Liver (tissue), 9 donors: ENCODE data around the gene PIANP. TPM values are rescaled to one million over a fixed set of nuclear protein-coding genes. Genes with fewer than 3 reads are reported as not detected.

Experiments
- DNase-seq: peaks from one replicate; pipeline ENCODE4 v3.0.0-alpha.2; 2017; ENCODE audit warnings: low spot score
- H3K27ac ChIP-seq, 2 donors: one replicate each; pipeline ENCODE4 v1.7.0; 2013; ENCODE audit warnings: inconsistent platforms in 2 of 2, low read length in 2 of 2, control low read depth in 1 of 2, low read depth in 1 of 2, mild to moderate bottlenecking in 1 of 2
- H3K27me3 ChIP-seq, 4 donors: one replicate each; pipeline versions ENCODE4 v1.6.1 to v1.7.0; 2013; ENCODE audit warnings: low read length in 3 of 4, inconsistent platforms in 1 of 4, mild to moderate bottlenecking in 1 of 4, moderate library complexity in 1 of 4; ENCODE audit not compliant: control insufficient read depth in 4 of 4, insufficient read depth in 4 of 4
- H3K36me3 ChIP-seq, 4 donors: one replicate each; pipeline versions ENCODE4 v1.6.1 to v1.7.0; 2013; ENCODE audit warnings: low read length in 3 of 4, mild to moderate bottlenecking in 3 of 4, low read depth in 1 of 4, moderate library complexity in 1 of 4; ENCODE audit not compliant: control insufficient read depth in 4 of 4, insufficient read depth in 3 of 4
- H3K4me1 ChIP-seq, 4 donors: one replicate each; pipeline versions ENCODE4 v1.6.1 to v1.7.0; 2013; ENCODE audit warnings: low read length in 3 of 4, mild to moderate bottlenecking in 3 of 4, moderate library complexity in 1 of 4; ENCODE audit not compliant: control insufficient read depth in 4 of 4, insufficient read depth in 4 of 4
- H3K4me3 ChIP-seq, 3 donors: one replicate each; pipeline versions ENCODE4 v1.6.1 to v1.7.0; 2013; ENCODE audit warnings: low read length in 3 of 3, control low read depth in 1 of 3, low read depth in 1 of 3, mild to moderate bottlenecking in 1 of 3
- H3K9ac ChIP-seq, 2 donors: one replicate each; pipeline ENCODE4 v1.7.0; 2013; ENCODE audit warnings: low read length in 2 of 2, mild to moderate bottlenecking in 2 of 2, moderate library complexity in 2 of 2, control low read depth in 1 of 2, low read depth in 1 of 2
- H3K9me3 ChIP-seq, 4 donors: one replicate each; pipeline versions ENCODE4 v1.6.1 to v1.7.0; 2013; ENCODE audit warnings: low read length in 3 of 4; ENCODE audit not compliant: control insufficient read depth in 4 of 4
- CTCF ChIP-seq: fragments of 150-350 bp; IDR thresholded peaks from 2 replicates; pipeline ENCODE4 v1.5.1; 2017; ENCODE audit warnings: improper control_type of control experiment, low read depth, low read length; ENCODE audit not compliant: missing input control
- EGR1 ChIP-seq, 2 donors: IDR thresholded peaks; 2 replicates each; pipeline ENCODE4 v1.6.1; 2016 to 2018; ENCODE audit warnings: antibody characterized with exemption in 2 of 2, low read depth in 2 of 2
- FOXA1 ChIP-seq: IDR thresholded peaks from 2 replicates; pipeline ENCODE4 v1.6.1; 2016; ENCODE audit warnings: antibody characterized with exemption
- GABPA ChIP-seq, 2 donors: IDR thresholded peaks in 1 of 2; conservative IDR thresholded peaks in 1 of 2; 2 replicates each; pipeline ENCODE4 v1.6.1; 2016; ENCODE audit warnings: antibody characterized with exemption in 2 of 2, mild to moderate bottlenecking in 1 of 2, moderate library complexity in 1 of 2
- HNF4A ChIP-seq, 2 donors: conservative IDR thresholded peaks; 2 replicates each; pipeline ENCODE4 v1.6.1; 2016; ENCODE audit warnings: antibody characterized with exemption in 2 of 2, mild to moderate bottlenecking in 2 of 2
- HNF4G ChIP-seq: IDR thresholded peaks from 2 replicates; pipeline ENCODE4 v1.6.1; 2016; ENCODE audit warnings: antibody characterized with exemption
- JUND ChIP-seq, 2 donors: IDR thresholded peaks; 2 replicates each; pipeline ENCODE4 v1.6.1; 2016; ENCODE audit warnings: antibody characterized with exemption in 2 of 2
- MAX ChIP-seq: IDR thresholded peaks from 2 replicates; pipeline ENCODE4 v1.6.1; 2016; ENCODE audit warnings: antibody characterized with exemption
- RAD21 ChIP-seq, 2 donors: IDR thresholded peaks; 2 replicates each; pipeline ENCODE4 v1.6.1; 2016; ENCODE audit warnings: antibody characterized with exemption in 2 of 2, mild to moderate bottlenecking in 2 of 2
- RXRA ChIP-seq, 2 donors: IDR thresholded peaks; 2 replicates each; pipeline ENCODE4 v1.6.1; 2017 to 2018; ENCODE audit warnings: antibody characterized with exemption in 2 of 2, mild to moderate bottlenecking in 1 of 2
- SP1 ChIP-seq: IDR thresholded peaks from 2 replicates; pipeline ENCODE4 v1.6.1; 2018; ENCODE audit warnings: antibody characterized with exemption, mild to moderate bottlenecking
- TAF1 ChIP-seq: conservative IDR thresholded peaks from 2 replicates; pipeline ENCODE4 v1.6.1; 2016; ENCODE audit warnings: antibody characterized with exemption, mild to moderate bottlenecking
- WGBS: extraction: QIAGEN DNeasy Blood & Tissue Kit; methylation state at CpG from one replicate; pipeline ENCODE4 v1.1.7; 2013; 5-methylcytosine and 5-hydroxymethylcytosine counted together
- polyA plus RNA-seq, 2 donors: library from polyadenylated mRNA; stranded (reverse) in 1 of 2; unstranded in 1 of 2; fragments of 200-250 nt in 1 of 2; fragments of >200 nt in 1 of 2; fragmentation: Nextera tagmentation in 1 of 2; extraction: Ambion mirVana in 1 of 2; gene quantifications; one replicate each; pipeline versions ENCODE4 v1.2.1 to v1.2.3, GENCODE V29; 2013 to 2015
- total RNA-seq, 2 donors: library from RNA; depleted of rRNA; stranded (reverse); fragments of >200 nt; gene quantifications; one replicate each; pipeline ENCODE4 v1.2.3, GENCODE V29; 2014
- TF ChIP-seq, protein P1 (sequence below): IDR thresholded peaks from 2 replicates; pipeline ENCODE4 v1.6.1; 2016; ENCODE audit warnings: antibody characterized with exemption
- TF ChIP-seq, protein P2 (sequence below): IDR thresholded peaks from 2 replicates; pipeline ENCODE4 v1.6.1; 2016; ENCODE audit warnings: antibody characterized with exemption, mild to moderate bottlenecking
- TF ChIP-seq, protein P3 (sequence below): IDR thresholded peaks from 2 replicates; pipeline ENCODE4 v1.6.1; 2016; ENCODE audit warnings: antibody characterized with exemption
- donor health status: healthy.
- donor health status: healthy.
- donor health status: healthy.
- donor health status: healthy.
- donor health status: healthy.

PIANP gene
- total and polyA plus RNA-seq, 4 donors = 0.03 TPM; not detected in 3

DNA sequence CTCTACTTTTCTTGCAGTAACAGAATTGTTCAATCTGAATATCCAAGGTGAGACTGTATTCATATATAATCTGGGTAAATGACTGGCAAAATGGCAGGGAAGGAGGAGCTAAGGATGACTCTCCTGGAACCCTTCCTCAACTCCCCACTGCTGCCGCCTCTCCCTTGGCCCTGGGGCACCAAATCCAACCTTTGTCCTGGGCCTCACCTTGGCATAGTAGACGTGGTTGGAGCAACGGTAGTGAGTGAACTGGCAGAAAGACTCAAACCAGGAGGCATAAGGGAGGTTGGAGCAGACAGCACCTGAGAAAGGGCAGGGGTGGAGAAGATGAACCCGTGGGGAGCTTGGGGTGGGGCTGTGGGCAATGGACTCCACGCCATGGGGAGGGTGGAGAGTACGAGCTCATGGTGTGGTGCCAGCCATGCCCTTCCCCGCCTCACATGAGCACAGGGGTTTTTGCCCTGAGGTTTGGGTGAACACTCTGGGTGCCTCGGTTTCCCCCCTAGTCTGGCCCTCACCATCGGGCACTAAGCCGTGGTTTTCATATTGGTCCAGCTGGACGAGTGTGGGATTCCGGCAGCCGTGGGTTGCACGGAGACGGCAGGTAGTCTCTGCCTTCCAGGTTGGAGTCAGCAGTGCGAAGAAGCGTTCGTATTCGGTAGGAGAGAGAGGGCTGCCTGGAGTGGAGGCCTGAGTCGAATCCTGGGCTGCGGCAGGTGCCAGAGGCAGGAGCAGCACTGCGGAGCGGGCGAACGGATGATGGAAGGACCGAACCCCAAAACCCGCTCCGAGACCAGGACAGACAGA lies 54.1 kb downstream of the PIANP start:
- H3K4me1 ChIP-seq = peaks cover 0 to 4% (median 0%) of the 10 kb centered on the region in 4 donors
- H3K9ac ChIP-seq = peak overlapping the region; percentile 59 to 67
- no peak for DNase-seq
- peak overlapping the region in 1 of 2 donors; percentile 46 for H3K27ac ChIP-seq
- H3K4me3 ChIP-seq = peak overlapping the region; percentile 18 to 64 (median 45)
- peaks cover 6 to 22% (median 9%) of the 10 kb centered on the region in 4 donors for H3K9me3 ChIP-seq
- no peak for TF ChIP-seq HNF4G
- TF ChIP-seq HNF4A (conservative IDR thresholded peaks at IDR 0.05) = no peak
- TF ChIP-seq EGR1 (IDR thresholded peaks at IDR 0.05; ENCODE audit: low read depth in 2 of 2) = no peak
- TF ChIP-seq, protein P1, sequence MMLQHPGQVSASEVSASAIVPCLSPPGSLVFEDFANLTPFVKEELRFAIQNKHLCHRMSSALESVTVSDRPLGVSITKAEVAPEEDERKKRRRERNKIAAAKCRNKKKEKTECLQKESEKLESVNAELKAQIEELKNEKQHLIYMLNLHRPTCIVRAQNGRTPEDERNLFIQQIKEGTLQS = no peak
- no peak for TF ChIP-seq SP1
- TF ChIP-seq RXRA (IDR thresholded peaks at IDR 0.05) = no peak
- no peak for TF ChIP-seq JUND (IDR thresholded peaks at IDR 0.05)
- no peak for TF ChIP-seq MAX
- no peak for TF ChIP-seq GABPA (IDR thresholded peaks at IDR 0.05 in 1 of 2, conservative IDR thresholded peaks at IDR 0.05 in 1 of 2)
- TF ChIP-seq, protein P2, sequence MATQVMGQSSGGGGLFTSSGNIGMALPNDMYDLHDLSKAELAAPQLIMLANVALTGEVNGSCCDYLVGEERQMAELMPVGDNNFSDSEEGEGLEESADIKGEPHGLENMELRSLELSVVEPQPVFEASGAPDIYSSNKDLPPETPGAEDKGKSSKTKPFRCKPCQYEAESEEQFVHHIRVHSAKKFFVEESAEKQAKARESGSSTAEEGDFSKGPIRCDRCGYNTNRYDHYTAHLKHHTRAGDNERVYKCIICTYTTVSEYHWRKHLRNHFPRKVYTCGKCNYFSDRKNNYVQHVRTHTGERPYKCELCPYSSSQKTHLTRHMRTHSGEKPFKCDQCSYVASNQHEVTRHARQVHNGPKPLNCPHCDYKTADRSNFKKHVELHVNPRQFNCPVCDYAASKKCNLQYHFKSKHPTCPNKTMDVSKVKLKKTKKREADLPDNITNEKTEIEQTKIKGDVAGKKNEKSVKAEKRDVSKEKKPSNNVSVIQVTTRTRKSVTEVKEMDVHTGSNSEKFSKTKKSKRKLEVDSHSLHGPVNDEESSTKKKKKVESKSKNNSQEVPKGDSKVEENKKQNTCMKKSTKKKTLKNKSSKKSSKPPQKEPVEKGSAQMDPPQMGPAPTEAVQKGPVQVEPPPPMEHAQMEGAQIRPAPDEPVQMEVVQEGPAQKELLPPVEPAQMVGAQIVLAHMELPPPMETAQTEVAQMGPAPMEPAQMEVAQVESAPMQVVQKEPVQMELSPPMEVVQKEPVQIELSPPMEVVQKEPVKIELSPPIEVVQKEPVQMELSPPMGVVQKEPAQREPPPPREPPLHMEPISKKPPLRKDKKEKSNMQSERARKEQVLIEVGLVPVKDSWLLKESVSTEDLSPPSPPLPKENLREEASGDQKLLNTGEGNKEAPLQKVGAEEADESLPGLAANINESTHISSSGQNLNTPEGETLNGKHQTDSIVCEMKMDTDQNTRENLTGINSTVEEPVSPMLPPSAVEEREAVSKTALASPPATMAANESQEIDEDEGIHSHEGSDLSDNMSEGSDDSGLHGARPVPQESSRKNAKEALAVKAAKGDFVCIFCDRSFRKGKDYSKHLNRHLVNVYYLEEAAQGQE = no peak
- no peaks in the 10 kb centered on the region for H3K27me3 ChIP-seq
- H3K36me3 ChIP-seq = peaks cover 0 to 23% (median 10%) of the 10 kb centered on the region in 4 donors
- 68% methylated on average over 28 of the region's 28 CpGs for WGBS

- Histone ChIP-seq H3K9ac (no peak overlapping the region), H3K4me1 (peaks cover 0 to 4% (median 0%) of the 10 kb centered on the region in 4 donors), H3K4me3 (no peak overlapping the region), H3K9me3 (peaks cover 6 to 22% (median 9%) of the 10 kb centered on the region in 4 donors), H3K36me3 (peaks cover 0 to 9% (median 0%) of the 10 kb centered on the region in 4 donors), H3K27ac (no peak overlapping the region), H3K27me3 (no peaks in the 10 kb centered on the region)
- no peak for TF ChIP-seq HNF4G
- TF ChIP-seq FOXA1 = no peak
- no peak for TF ChIP-seq CTCF
- TF ChIP-seq HNF4A (conservative IDR thresholded peaks at IDR 0.05) = no peak
- no peak for TF ChIP-seq RXRA (IDR thresholded peaks at IDR 0.05)
- TF ChIP-seq, protein P3, sequence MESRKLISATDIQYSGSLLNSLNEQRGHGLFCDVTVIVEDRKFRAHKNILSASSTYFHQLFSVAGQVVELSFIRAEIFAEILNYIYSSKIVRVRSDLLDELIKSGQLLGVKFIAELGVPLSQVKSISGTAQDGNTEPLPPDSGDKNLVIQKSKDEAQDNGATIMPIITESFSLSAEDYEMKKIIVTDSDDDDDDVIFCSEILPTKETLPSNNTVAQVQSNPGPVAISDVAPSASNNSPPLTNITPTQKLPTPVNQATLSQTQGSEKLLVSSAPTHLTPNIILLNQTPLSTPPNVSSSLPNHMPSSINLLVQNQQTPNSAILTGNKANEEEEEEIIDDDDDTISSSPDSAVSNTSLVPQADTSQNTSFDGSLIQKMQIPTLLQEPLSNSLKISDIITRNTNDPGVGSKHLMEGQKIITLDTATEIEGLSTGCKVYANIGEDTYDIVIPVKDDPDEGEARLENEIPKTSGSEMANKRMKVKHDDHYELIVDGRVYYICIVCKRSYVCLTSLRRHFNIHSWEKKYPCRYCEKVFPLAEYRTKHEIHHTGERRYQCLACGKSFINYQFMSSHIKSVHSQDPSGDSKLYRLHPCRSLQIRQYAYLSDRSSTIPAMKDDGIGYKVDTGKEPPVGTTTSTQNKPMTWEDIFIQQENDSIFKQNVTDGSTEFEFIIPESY = no peak
- no peak for TF ChIP-seq EGR1 (IDR thresholded peaks at IDR 0.05; ENCODE audit: low read depth in 2 of 2)
- peak in 1 of 2 donors; percentile 25 for TF ChIP-seq RAD21 (IDR thresholded peaks at IDR 0.05)
- no peak for TF ChIP-seq TAF1
- no peak for DNase-seq
- WGBS = 56% methylated on average over 5 of the region's 5 CpGs
Observed at GRCh38 chr12:6644903-6645302, 55.7 kb downstream of the PIANP start.
